Uterus (tissue), 2 donors: Measurements from ENCODE around the gene C21orf58.

Experiments used
- CTCF ChIP-seq, 4 experiments: fragments of 200-600 bp in 2 of 4; fragments of 450-650 bp in 2 of 4; sonication (generic) in 2 of 4; IDR thresholded peaks; one replicate each; pipeline ENCODE4 v1.5.1; 2016 to 2019; ENCODE audit warnings: antibody characterized with exemption in 4 of 4, mild to moderate bottlenecking in 2 of 4, moderate library complexity in 1 of 4
- POLR2A ChIP-seq, 2 donors: fragments of 450-650 bp; IDR thresholded peaks; one replicate each; pipeline ENCODE4 v1.6.1; 2016; ENCODE audit warnings: antibody characterized with exemption in 2 of 2, mild to moderate bottlenecking in 1 of 2, moderate library complexity in 1 of 2

- TF ChIP-seq CTCF (IDR thresholded peaks at IDR 0.05) = no peak
- TF ChIP-seq POLR2A (IDR thresholded peaks at IDR 0.05) = no peak
Measured at GRCh38 chr21:46295177-46295770, 28.4 kb downstream of the C21orf58 start.
